HG02973 (cell line): ENCODE results near the gene SPINK6.

Experiments used
- ATAC-seq: cut with Tn5 transposase; IDR thresholded peaks from one replicate; pipeline ENCODE4 v1.9.1; 2021; ENCODE audit warnings: moderate library complexity; ENCODE audit not compliant: unreplicated experiment

SPINK6 gene

DNA sequence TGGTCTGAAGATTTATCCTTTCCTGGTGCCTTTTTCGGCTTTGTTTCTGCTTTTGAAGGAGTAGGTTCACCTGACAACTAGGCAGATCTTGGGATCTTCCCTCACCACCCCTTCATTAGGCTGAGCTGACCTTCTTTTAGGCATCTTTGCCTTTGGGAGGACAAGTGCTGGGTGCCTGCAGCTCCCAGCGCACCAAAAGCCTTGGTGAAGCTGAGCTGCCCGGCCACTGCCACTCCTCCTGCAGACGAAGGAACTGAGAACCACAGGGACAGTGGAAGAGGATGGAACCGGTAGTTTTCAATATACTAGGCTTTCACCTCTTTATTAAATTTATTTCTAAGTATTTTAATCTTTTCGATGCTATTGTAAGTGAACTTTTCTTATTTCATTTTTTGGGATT, 18.7 kb downstream of the SPINK6 start:
- ATAC-seq = no peak

DNA sequence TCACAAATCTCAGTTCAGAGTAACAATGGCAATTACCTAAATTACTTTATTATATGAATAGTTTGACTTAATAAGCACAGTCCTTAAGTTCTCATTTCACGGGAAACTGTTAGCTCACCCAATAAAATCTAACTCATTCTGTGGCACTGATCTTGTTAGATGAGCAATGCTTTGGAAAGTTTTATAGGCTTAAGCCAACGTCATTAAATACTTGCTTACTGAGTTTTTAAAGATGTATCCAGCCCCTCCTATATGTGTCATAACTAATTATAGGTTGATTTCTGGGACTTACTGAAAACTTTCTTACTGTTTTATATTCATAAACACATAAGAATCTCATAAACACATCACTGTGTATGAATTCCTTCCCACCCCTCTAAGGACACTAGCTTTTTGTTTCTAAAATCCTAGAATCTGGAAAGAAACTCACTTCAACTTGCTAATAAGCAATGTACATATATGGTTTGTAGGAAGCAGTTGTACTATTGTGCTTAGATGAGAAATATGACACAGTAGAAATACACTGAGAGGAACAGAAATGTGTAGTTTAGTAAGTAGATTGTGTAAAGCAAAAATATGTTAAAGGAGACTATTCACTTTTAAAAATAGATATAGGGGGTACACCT, 21.4 kb downstream of the SPINK6 start:
- ATAC-seq = no peak

DNA sequence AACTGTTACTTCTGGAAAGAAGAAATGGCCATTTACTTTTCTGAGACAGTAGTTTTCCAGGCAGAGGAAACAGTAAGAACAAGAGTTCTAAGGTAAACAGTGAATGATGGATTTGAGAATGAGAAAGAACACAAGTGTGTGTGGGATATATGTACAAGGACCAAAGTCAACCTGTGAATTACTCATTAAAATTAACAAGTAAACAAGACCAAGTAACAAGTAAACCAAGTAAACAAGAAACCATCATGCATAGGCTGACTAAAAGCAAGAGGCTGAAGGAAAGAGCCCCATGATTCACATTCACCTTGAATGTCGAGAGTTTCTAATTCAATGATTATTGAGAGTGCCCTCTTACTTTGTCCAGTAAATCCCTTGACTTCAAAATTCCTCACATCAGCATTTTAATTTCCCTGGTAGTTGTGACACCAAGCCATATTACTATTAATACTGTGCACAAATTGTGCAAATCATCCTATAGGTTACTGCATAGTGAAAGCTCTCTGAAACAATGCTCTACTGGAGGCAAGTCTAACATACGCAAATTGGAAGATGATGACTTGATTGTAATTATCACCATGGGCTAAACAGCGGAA, 25.6 kb downstream of the SPINK6 start:
- ATAC-seq = no peak

DNA sequence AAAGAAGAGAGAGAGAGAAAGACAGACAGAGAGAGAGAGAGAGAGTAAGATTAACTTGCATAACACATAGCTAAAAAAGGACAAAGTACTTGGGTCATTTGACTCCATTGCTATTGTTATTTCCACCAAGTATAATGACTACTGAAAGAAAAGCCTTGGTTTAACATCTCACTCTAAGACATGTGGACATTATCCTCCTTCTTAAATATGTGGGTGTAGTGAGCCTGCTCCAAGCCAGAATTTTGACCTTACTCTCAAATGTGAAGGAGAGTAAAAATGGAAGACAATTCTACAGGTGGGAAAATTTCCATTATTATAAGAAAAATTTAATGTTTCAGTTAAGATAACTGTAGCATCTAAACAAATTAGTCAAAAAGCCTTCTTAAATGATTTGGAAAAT, 27.0 kb downstream of the SPINK6 start:
- ATAC-seq = no peak

DNA sequence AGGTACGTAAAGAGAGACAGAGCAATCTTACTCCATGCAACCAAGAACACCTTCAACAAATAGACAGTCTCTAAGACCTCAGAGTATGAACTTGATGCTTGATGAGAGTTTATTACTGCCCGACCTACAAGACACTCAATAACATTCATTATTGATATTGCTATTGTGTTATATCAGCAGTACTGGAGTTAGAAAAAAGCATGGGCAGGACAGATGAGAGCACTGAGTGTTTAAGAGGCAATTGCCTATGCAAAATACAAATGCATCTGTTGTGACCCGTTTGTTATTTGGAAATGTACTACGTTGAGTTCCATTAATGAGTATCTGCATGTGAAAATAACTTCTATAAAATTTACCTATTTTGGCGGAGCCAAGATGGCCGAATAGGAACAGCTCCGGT, 27.4 kb downstream of the SPINK6 start:
- no peak for ATAC-seq

DNA sequence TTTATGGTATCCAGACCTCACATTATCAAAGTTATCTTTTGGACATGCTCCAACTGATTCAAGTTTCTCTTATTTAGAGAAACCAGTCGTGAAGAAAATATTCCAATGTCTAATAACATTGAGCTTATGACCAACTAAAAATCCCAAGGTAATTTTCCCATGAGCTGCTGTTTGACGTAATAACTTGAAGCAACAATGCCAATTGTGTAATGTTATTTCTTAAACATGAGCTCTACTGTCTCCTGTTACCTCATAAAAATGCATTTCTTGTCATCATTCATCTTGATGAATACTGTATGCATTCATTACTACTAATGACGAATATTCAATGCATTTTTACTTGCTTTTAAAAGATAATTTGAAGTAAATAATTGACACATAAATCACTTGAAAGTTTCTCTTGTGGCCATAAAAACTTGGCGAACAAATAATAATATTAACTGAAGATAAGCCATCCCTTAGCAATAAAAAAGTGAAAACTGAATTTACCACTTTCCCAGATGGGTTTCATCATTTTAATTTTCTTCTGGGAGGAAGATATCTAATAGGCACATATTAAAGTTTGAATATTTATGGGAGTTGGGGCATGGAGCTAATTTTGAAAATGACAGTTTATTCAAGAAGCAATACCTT, 35.1 kb downstream of the SPINK6 start:
- no peak for ATAC-seq

DNA sequence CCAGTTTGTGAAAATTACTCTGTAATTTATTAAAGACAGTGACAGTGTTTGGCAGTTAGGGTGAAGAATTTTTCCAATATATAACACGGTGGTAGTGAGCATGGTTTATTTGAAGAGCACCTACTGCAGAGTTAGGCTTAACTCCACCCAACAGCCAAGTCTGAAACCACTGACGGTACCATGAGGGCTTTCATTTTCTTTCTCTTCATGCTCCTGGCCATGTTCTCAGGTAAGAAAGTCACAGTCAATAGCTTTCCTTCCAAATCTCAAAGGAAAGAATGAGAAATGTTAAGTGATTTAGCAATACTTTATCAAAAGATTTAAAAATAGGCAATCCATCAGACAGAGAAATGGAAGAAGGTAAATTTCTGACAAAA, 35.6 kb downstream of the SPINK6 start, which contains the start of gene MARCOL:
MARCOL (plus strand) TSS at position 108 of the 377 bp plus-strand sequence; CDS start at position 181, 73 bp downstream.
- no peak for ATAC-seq

DNA sequence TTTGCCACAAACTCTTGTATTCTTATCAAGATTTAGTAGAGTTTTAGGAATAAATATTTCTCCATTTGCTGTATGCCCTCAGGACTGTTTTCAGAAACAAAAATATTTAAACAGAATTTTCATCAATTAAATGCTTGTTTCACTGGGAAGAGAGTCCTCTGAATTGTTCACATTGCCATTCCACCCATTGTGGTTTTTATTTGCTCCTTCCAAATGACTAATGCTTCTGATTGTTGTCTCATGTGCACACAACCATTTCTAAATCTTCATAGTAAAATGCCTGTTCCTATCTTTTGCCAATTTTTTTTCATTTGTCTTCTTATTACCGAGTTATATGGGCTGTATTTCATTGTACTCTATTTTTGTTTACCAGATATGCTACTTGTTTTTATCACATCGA, 46.1 kb downstream of the SPINK6 start:
- ATAC-seq = no peak

DNA sequence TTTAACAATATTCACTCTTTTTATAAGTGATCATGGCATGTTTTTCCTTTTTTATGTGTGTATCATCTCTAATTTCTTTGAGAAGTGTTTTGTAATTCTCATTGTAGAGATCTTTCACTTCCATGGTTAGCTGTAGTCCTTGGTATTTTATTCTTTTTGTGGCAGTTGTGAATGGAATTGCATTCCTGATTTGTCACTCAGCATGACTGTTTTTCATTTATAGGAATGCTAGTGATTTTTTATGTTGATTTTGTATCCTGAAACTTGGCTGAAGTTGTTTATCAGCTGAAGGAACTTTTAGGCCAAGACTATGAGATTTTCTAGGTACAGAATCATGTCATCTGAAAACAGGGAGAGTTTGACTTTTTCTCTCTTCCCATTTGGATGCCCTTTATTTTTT, 52.6 kb downstream of the SPINK6 start:
- no peak for ATAC-seq

DNA sequence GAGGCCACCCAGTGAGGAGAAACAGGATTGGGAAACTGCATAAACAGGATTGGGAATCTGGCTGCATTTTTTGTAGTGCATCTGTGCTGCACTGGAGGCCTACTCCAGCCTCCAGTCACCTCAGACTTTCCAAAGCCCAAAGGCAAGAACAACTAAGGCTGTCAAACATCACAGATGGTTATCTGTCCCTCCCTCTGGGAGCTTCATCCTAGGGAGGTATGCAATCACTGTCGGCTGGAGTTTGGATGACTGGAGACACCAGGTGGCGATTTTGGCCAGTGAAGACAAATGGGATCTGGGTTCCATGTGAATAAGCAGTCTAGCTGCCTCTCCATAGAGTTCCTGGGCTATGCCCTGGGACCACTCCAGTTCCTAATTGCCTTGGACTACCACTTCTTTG, 56.4 kb downstream of the SPINK6 start:
- ATAC-seq = no peak

DNA sequence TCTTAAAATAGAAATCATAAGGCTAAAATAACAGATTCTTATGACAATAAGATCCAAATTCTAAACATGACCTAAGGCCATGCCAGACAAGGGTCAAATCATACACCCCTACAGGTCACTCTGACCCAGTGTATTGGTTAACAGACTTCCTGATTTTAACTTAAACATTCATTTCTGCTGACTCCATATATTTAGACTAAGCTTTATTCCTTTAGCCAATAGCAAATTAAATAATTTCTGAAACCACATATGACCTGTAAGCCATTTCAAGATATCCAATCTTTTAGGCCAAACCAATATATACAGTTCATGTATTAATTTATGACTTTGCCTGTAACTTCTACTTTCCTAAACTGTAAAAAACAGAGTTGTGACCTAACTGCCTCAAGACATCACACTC, 58.4 kb downstream of the SPINK6 start:
- no peak for ATAC-seq
